Activated CD8-positive, alpha-beta memory T cell treated with anti-CD3 and anti-CD28 coated beads, Interleukin-2, amount 50 U/mL, for 48 hours (primary cell): ENCODE results near the gene ABCF3.

Experiments used
- DNase-seq: peaks from one replicate; pipeline ENCODE4 v3.0.0-alpha.2; 2020

The ABCF3 gene

GRCh38 chr3:184234224-184234623 is 48.2 kb downstream of the ABCF3 start:
- no peak for DNase-seq

- DNase-seq, result no peak
These were observed 48.8 kb downstream of the ABCF3 start for GRCh38 chr3:184234671-184235380.

- no peak for DNase-seq
These were observed 49.5 kb downstream of the ABCF3 start for GRCh38 chr3:184235381-184236032.

- DNase-seq, result no peak
These were observed 50.0 kb downstream of the ABCF3 start for GRCh38 chr3:184236033-184236410.

- DNase-seq, result no peak
These were observed 50.6 kb downstream of the ABCF3 start for GRCh38 chr3:184236636-184237035.

- DNase-seq, result no peak
These were observed 51.2 kb downstream of the ABCF3 start for GRCh38 chr3:184237211-184237610.

GRCh38 chr3:184237807-184238206 is 51.8 kb downstream of the ABCF3 start:
- DNase-seq, result no peak

GRCh38 chr3:184238246-184238818 is 52.3 kb downstream of the ABCF3 start:
- no peak for DNase-seq

- DNase-seq, result no peak
These were observed 53.2 kb downstream of the ABCF3 start for GRCh38 chr3:184239221-184239620.

- DNase-seq, result no peak
These were observed 53.7 kb downstream of the ABCF3 start for GRCh38 chr3:184239708-184240107.

- DNase-seq, result no peak
These were observed 54.6 kb downstream of the ABCF3 start for GRCh38 chr3:184240384-184241140.

- no peak for DNase-seq
These were observed 55.1 kb downstream of the ABCF3 start for GRCh38 chr3:184241141-184241446.

GRCh38 chr3:184241447-184242296 is 55.7 kb downstream of the ABCF3 start:
- no peak for DNase-seq

GRCh38 chr3:184242297-184242685 is 56.3 kb downstream of the ABCF3 start:
- no peak for DNase-seq
